Upper lobe of right lung (tissue), 1 donor: ENCODE data around the gene SALL3. TPM values are rescaled to one million over a fixed set of nuclear protein-coding genes. Genes with fewer than 3 reads are reported as not detected.
A peak's percentile ranks its signal among the peaks of the same experiment; 100 is the strongest.

ENCODE experiments used
- ATAC-seq: fragments of 200-7000 bp; cut with Tn5 transposase; one replicate; pipeline ENCODE4 v1.9.1; 2020; ENCODE audit warnings: mild to moderate bottlenecking, moderate library complexity
- DNase-seq: peaks from one replicate; pipeline ENCODE4 v3.0.0-alpha.2; 2020
- H3K27ac ChIP-seq: fragments of 200-600 bp; one replicate; pipeline ENCODE4 v1.8.0; 2022
- H3K27me3 ChIP-seq: fragments of 200-600 bp; one replicate; pipeline ENCODE4 v1.8.0; 2022; ENCODE audit warnings: mild to moderate bottlenecking
- H3K36me3 ChIP-seq: fragments of 200-600 bp; one replicate; pipeline ENCODE4 v1.8.0; 2022
- H3K4me1 ChIP-seq: fragments of 200-600 bp; one replicate; pipeline ENCODE4 v1.8.0; 2022
- H3K4me3 ChIP-seq: fragments of 200-600 bp; one replicate; pipeline ENCODE4 v1.8.0; 2022; ENCODE audit warnings: mild to moderate bottlenecking
- H3K9me3 ChIP-seq: fragments of 200-600 bp; one replicate; pipeline ENCODE4 v1.8.0; 2022
- intact Hi-C: fragments of 100-400 bp; cut with DNase I; formaldehyde crosslinking; loops from one replicate; pipeline ENCODE4 v1.11.0; 2022
- long read RNA-seq: library from polyadenylated mRNA; unstranded; transcript quantifications from one replicate; pipeline ENCODE4 v2.0.0, GENCODE V29; 2021
- total RNA-seq: library from RNA; stranded (reverse); fragmentation: NEBNext Ultra II Directional; extraction: Animal tissue kit (Norgen Biotek cat#: 25700); gene quantifications from one replicate; pipeline ENCODE4 v1.2.1, GENCODE V29; 2021
- TF ChIP-seq, protein P1 (sequence below): fragments of 200-600 bp; IDR thresholded peaks from one replicate; pipeline ENCODE4 v1.8.0; 2022; ENCODE audit warnings: antibody characterized with exemption
- donor health status: DM: no; HTN: yes; CAD: no; lungs with severe emphysema.

Gene SALL3
- not detected for total RNA-seq
- long read RNA-seq: 0 reads

DNA sequence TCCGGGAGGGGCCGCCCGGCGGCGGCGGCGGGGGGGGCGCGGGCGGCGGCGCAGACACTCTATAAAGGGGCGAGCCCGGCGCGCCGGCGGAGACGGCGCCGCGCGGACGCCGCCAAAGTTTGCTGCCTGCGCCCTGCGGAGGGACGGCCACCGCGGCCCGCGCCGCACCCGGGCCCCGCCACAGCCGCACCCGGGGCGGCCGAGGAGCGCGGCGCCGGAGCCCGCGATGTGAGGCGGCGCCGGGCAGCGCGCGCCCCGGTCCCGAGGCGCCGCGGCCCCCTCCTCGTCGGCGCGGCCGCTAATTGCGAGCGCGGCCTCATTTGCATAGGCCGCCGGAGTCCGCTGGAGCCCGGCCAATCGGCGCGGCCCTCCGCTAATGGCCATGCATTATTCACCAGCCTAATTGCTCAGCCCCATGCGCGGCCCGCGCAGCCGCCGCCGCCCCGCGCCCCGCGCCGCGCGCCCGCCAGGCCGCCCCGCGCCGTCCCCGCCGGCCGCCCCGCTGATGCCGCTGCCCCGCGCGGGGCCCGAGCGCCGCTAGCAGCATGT is at the start of gene SALL3:
TSS of gene SALL3 (plus strand) at position 89 of the 549 bp plus-strand sequence. CDS start at position 546, 457 bp downstream.
- H3K27ac ChIP-seq: no peak within 1 kb of the TSS
- TF ChIP-seq, protein P1, sequence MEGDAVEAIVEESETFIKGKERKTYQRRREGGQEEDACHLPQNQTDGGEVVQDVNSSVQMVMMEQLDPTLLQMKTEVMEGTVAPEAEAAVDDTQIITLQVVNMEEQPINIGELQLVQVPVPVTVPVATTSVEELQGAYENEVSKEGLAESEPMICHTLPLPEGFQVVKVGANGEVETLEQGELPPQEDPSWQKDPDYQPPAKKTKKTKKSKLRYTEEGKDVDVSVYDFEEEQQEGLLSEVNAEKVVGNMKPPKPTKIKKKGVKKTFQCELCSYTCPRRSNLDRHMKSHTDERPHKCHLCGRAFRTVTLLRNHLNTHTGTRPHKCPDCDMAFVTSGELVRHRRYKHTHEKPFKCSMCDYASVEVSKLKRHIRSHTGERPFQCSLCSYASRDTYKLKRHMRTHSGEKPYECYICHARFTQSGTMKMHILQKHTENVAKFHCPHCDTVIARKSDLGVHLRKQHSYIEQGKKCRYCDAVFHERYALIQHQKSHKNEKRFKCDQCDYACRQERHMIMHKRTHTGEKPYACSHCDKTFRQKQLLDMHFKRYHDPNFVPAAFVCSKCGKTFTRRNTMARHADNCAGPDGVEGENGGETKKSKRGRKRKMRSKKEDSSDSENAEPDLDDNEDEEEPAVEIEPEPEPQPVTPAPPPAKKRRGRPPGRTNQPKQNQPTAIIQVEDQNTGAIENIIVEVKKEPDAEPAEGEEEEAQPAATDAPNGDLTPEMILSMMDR: no peak
- ATAC-seq: no peak
- H3K4me1 ChIP-seq: no peaks in the 10 kb centered on the region
- intact Hi-C loops: no loop called here
- H3K9me3 ChIP-seq: no peaks in the 10 kb centered on the region
- H3K4me3 ChIP-seq: no peak within 1 kb of the TSS
- peaks cover 91% of the 10 kb centered on the region for H3K27me3 ChIP-seq
- no peak for DNase-seq
- no peaks in the 10 kb centered on the region for H3K36me3 ChIP-seq

DNA sequence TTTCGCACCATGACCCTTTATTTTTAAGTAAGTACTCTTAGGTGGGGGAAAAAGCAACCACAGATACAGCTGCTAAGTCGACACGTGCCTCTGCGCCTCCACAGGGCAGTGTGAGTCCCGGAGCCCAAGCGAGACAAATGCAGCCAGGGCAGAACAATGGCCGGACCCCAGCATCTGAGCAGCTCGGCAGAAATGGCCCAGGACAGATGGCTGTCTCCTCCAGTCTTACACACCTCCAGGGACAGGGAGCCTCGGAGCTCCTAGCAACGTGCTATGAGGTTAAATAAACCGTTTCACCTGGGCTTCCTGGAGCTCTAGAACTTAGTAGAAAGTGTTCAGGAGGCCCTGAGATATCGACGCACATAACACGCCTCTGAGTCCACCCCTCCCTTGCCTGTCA is 47.3 kb upstream of the SALL3 start:
- Histone ChIP-seq H3K4me1 (no peaks in the 10 kb centered on the region), H3K4me3 (no peak overlapping the region), H3K9me3 (no peaks in the 10 kb centered on the region), H3K27me3 (no peaks in the 10 kb centered on the region), H3K36me3 (no peaks in the 10 kb centered on the region), H3K27ac (no peak overlapping the region)
- intact Hi-C loops: no loop called here
- ATAC-seq: no peak
- peak; percentile 39 for DNase-seq
- TF ChIP-seq, protein P1: no peak

GRCh38 chr18:78934003-78934402 is 45.6 kb upstream of the SALL3 start:
- intact Hi-C loops: no loop called here
- Histone ChIP-seq H3K27ac (no peak overlapping the region), H3K36me3 (no peaks in the 10 kb centered on the region), H3K4me3 (no peak overlapping the region), H3K9me3 (no peaks in the 10 kb centered on the region), H3K27me3 (no peaks in the 10 kb centered on the region), H3K4me1 (no peaks in the 10 kb centered on the region)
- peak; percentile 47 for DNase-seq
- TF ChIP-seq, protein P1: no peak
- no peak for ATAC-seq

DNA sequence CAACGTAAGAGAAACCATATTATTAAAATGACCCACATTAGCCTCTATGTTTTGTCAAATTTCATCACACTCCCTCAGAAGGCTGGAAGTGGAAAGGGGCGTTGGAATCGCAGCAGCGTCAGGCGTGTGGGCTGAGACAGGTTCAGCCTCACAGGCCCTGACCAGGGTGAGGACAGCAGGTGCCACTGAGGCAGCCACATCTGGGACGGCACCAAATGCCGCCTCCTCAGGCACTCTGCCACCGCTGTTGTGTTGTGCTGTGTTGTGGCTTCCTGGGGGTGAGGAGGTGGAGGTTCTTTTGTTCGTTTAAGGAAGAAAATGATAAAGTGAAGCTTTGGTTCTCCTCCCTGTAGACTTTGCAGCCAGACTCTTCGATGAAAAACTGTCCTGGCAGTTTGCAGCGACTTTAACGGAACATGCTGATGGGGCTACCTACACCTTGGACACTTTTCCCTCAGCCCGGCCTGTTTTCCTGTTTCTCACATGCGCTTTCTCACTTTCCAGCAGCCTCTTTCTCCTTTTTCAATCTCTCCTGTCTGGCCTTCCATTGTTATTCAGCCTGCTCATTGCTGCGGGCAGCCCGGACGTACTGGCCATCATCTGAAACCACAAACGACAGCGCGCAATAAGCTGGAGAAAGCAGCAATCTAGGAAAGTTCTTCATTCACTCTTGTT is 44.9 kb upstream of the SALL3 start:
- H3K36me3 ChIP-seq: no peaks in the 10 kb centered on the region
- H3K27ac ChIP-seq: no peak overlapping the region
- TF ChIP-seq, protein P1: no peak
- DNase-seq (no peak), ATAC-seq (no peak)
- H3K4me3 ChIP-seq: no peak overlapping the region
- H3K4me1 ChIP-seq: no peaks in the 10 kb centered on the region
- H3K27me3 ChIP-seq: no peaks in the 10 kb centered on the region
- intact Hi-C loops: no loop called here
- no peaks in the 10 kb centered on the region for H3K9me3 ChIP-seq

- DNase-seq: peak; percentile 51
- TF ChIP-seq, protein P1: no peak
- H3K4me3 ChIP-seq: no peak overlapping the region
- intact Hi-C loops: no loop called here
- ATAC-seq: no peak
- no peaks in the 10 kb centered on the region for H3K4me1 ChIP-seq
- no peaks in the 10 kb centered on the region for H3K27me3 ChIP-seq
- H3K36me3 ChIP-seq: no peaks in the 10 kb centered on the region
- no peak overlapping the region for H3K27ac ChIP-seq
- no peaks in the 10 kb centered on the region for H3K9me3 ChIP-seq
These were observed 44.2 kb upstream of the SALL3 start for GRCh38 chr18:78935406-78935805.
